Activated T-cell treated with anti-CD3 and anti-CD28 coated beads, Interleukin-2, amount 50 U/mL, for 72 hours (primary cell): Measurements from ENCODE around the gene PEX10. TPM values are rescaled to one million over a fixed set of nuclear protein-coding genes. Genes with fewer than 3 reads are reported as not detected.
A peak's percentile ranks its signal among the peaks of the same experiment; 100 is the strongest.

Source experiments
- ATAC-seq, 2 donors: fragments of 150-1000 bp; cut with Tn5 transposase; replicated peaks in 1 of 2; 2 replicates each; pipeline ENCODE4 v1.10.0; 2021; ENCODE audit warnings: moderate library complexity in 2 of 2, mild to moderate bottlenecking in 1 of 2
- DNase-seq, 2 donors: peaks; one replicate each; pipeline ENCODE4 v3.0.0; 2021 to 2022; ENCODE audit warnings: mixed read lengths in 1 of 2
- H3K27ac Mint-ChIP-seq: one replicate; pipeline ENCODE4 v1.8.0; 2022; ENCODE audit warnings: mild to moderate bottlenecking, moderate library complexity, mixed read lengths
- H3K27me3 Mint-ChIP-seq: one replicate; pipeline ENCODE4 v1.8.0; 2022; ENCODE audit warnings: low read depth, mixed read lengths
- H3K36me3 Mint-ChIP-seq, 2 donors: one replicate each; pipeline ENCODE4 v1.8.0; 2022; ENCODE audit warnings: mixed read lengths in 2 of 2, mild to moderate bottlenecking in 1 of 2; ENCODE audit not compliant: insufficient read depth in 2 of 2
- H3K4me1 Mint-ChIP-seq: one replicate; pipeline ENCODE4 v1.8.0; 2022; ENCODE audit warnings: low read depth, mixed read lengths
- H3K4me3 Mint-ChIP-seq, 2 donors: one replicate each; pipeline ENCODE4 v1.8.0; 2022; ENCODE audit warnings: mild to moderate bottlenecking in 2 of 2, mixed read lengths in 2 of 2, moderate library complexity in 2 of 2
- H3K9me3 Mint-ChIP-seq, 2 donors: one replicate each; pipeline ENCODE4 v1.8.0; 2022; ENCODE audit warnings: mixed read lengths in 2 of 2
- total RNA-seq, 2 donors: library from RNA; stranded (reverse); gene quantifications; one replicate each; pipeline ENCODE4 v1.2.3, GENCODE V29; 2022

Gene PEX10
- total RNA-seq, 2 donors from 2014 or later: 10.2 to 11.4 TPM

GRCh38 chr1:2382621-2383361, 29.6 kb downstream of the PEX10 start:
- H3K4me3 Mint-ChIP-seq: no peak overlapping the region
- no peaks in the 10 kb centered on the region for H3K36me3 Mint-ChIP-seq
- no peaks in the 10 kb centered on the region for H3K27me3 Mint-ChIP-seq
- peak; percentile 47 to 48 for DNase-seq
- no peaks in the 10 kb centered on the region for H3K4me1 Mint-ChIP-seq
- H3K9me3 Mint-ChIP-seq: no peaks in the 10 kb centered on the region
- H3K27ac Mint-ChIP-seq: no peak overlapping the region
- ATAC-seq: peak; percentile 27 to 37

GRCh38 chr1:2381741-2382620, 30.4 kb downstream of the PEX10 start:
- Mint-ChIP-seq H3K4me3 (no peak overlapping the region), H3K9me3 (no peaks in the 10 kb centered on the region), H3K36me3 (no peaks in the 10 kb centered on the region), H3K27me3 (no peaks in the 10 kb centered on the region), H3K27ac (no peak overlapping the region), H3K4me1 (no peaks in the 10 kb centered on the region)
- peak; percentile 97 to 98 for ATAC-seq
- DNase-seq: peak; percentile 85 to 87

- no peaks in the 10 kb centered on the region for H3K4me1 Mint-ChIP-seq
- DNase-seq (no peak), ATAC-seq (no peak)
- H3K9me3 Mint-ChIP-seq: no peaks in the 10 kb centered on the region
- H3K4me3 Mint-ChIP-seq: no peak overlapping the region
- no peaks in the 10 kb centered on the region for H3K36me3 Mint-ChIP-seq
- no peak overlapping the region for H3K27ac Mint-ChIP-seq
- no peaks in the 10 kb centered on the region for H3K27me3 Mint-ChIP-seq
These were observed 31.4 kb downstream of the PEX10 start for GRCh38 chr1:2380816-2381591.

- no peak overlapping the region for H3K27ac Mint-ChIP-seq
- no peak overlapping the region for H3K4me3 Mint-ChIP-seq
- no peaks in the 10 kb centered on the region for H3K36me3 Mint-ChIP-seq
- no peaks in the 10 kb centered on the region for H3K4me1 Mint-ChIP-seq
- H3K9me3 Mint-ChIP-seq: no peaks in the 10 kb centered on the region
- no peaks in the 10 kb centered on the region for H3K27me3 Mint-ChIP-seq
- ATAC-seq: no peak
- DNase-seq: no peak
These were observed 32.5 kb downstream of the PEX10 start for GRCh38 chr1:2379733-2380404.

GRCh38 chr1:2378956-2379732, 33.2 kb downstream of the PEX10 start:
- Mint-ChIP-seq H3K27ac (no peak overlapping the region), H3K4me3 (no peak overlapping the region), H3K4me1 (no peaks in the 10 kb centered on the region), H3K27me3 (no peaks in the 10 kb centered on the region), H3K9me3 (no peaks in the 10 kb centered on the region), H3K36me3 (no peaks in the 10 kb centered on the region)
- DNase-seq (no peak), ATAC-seq (no peak)

- H3K4me3 Mint-ChIP-seq: no peak overlapping the region
- DNase-seq (no peak), ATAC-seq (no peak)
- no peak overlapping the region for H3K27ac Mint-ChIP-seq
- H3K36me3 Mint-ChIP-seq: no peaks in the 10 kb centered on the region
- H3K4me1 Mint-ChIP-seq: no peaks in the 10 kb centered on the region
- no peaks in the 10 kb centered on the region for H3K27me3 Mint-ChIP-seq
- no peaks in the 10 kb centered on the region for H3K9me3 Mint-ChIP-seq
These were observed 33.9 kb downstream of the PEX10 start for GRCh38 chr1:2378441-2378851.

- no peaks in the 10 kb centered on the region for H3K36me3 Mint-ChIP-seq
- no peak for DNase-seq
- no peak for ATAC-seq
- H3K4me1 Mint-ChIP-seq: no peaks in the 10 kb centered on the region
- H3K9me3 Mint-ChIP-seq: no peaks in the 10 kb centered on the region
- H3K4me3 Mint-ChIP-seq: no peak overlapping the region
- no peaks in the 10 kb centered on the region for H3K27me3 Mint-ChIP-seq
- no peak overlapping the region for H3K27ac Mint-ChIP-seq
These were observed 34.5 kb downstream of the PEX10 start for GRCh38 chr1:2377751-2378440.

- DNase-seq (no peak), ATAC-seq (no peak)
- Mint-ChIP-seq H3K27ac (no peak overlapping the region), H3K4me3 (no peak overlapping the region), H3K9me3 (no peaks in the 10 kb centered on the region), H3K27me3 (no peaks in the 10 kb centered on the region), H3K4me1 (no peaks in the 10 kb centered on the region), H3K36me3 (no peaks in the 10 kb centered on the region)
These were observed 35.3 kb downstream of the PEX10 start for GRCh38 chr1:2376931-2377672.

- Mint-ChIP-seq H3K4me3 (no peak overlapping the region), H3K27me3 (no peaks in the 10 kb centered on the region), H3K27ac (no peak overlapping the region), H3K36me3 (no peaks in the 10 kb centered on the region), H3K4me1 (no peaks in the 10 kb centered on the region), H3K9me3 (no peaks in the 10 kb centered on the region)
- DNase-seq (no peak), ATAC-seq (no peak)
These were observed 36.1 kb downstream of the PEX10 start for GRCh38 chr1:2376261-2376741.

- Mint-ChIP-seq H3K36me3 (no peaks in the 10 kb centered on the region), H3K9me3 (no peaks in the 10 kb centered on the region), H3K27ac (no peak overlapping the region), H3K4me1 (no peaks in the 10 kb centered on the region), H3K27me3 (no peaks in the 10 kb centered on the region), H3K4me3 (no peak overlapping the region)
- DNase-seq: no peak
- ATAC-seq: no peak
These were observed 36.5 kb downstream of the PEX10 start for GRCh38 chr1:2375923-2376260.

GRCh38 chr1:2375246-2375922, 37.0 kb downstream of the PEX10 start:
- no peak for ATAC-seq
- no peak for DNase-seq
- no peaks in the 10 kb centered on the region for H3K27me3 Mint-ChIP-seq
- no peaks in the 10 kb centered on the region for H3K4me1 Mint-ChIP-seq
- H3K36me3 Mint-ChIP-seq: no peaks in the 10 kb centered on the region
- no peak overlapping the region for H3K4me3 Mint-ChIP-seq
- H3K9me3 Mint-ChIP-seq: no peaks in the 10 kb centered on the region
- H3K27ac Mint-ChIP-seq: no peak overlapping the region
